Measurements from ENCODE around the gene CSGALNACT2. TPM values are rescaled to one million over a fixed set of nuclear protein-coding genes. Genes with fewer than 3 reads are reported as not detected.

CSGALNACT2 gene
- total and polyA plus RNA-seq, 9 of the 15 experiments (the other 6 are each of a cell fraction or from before 2014, with no cell fraction given), result 1.4 to 7.3 (median 3.5) TPM

DNA sequence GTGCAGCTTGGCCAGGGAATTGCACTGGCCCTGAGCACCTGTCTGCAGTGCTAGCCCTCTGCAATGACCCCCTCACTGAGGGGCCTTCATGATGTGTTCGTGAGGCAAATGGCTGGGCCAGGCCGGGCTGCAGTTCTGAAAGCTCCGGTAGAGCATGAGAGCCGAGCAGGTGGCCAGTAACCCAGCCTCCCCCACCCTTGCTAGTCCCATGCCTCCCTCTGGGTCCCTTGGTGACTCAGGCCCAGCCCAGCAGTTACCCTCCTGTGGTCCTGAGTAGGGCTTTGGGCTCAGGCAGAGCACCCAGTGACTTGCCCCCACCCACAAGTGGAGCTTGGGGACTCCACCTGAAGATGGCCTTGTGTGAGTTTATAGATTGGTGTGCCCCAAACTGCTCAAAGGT is 16.1 kb upstream of the CSGALNACT2 start (continued):
- TF ChIP-seq ZBTB8A (IDR thresholded peaks at IDR 0.05; ENCODE audit: partially characterized antibody) (no peak), ZSCAN29 (IDR thresholded peaks at IDR 0.05) (no peak), ZNF224 (CRISPR knock-in tag; IDR thresholded peaks at IDR 0.05) (no peak), ARHGAP35 (IDR thresholded peaks at IDR 0.05; ENCODE audit: partially characterized antibody) (no peak), SIN3A (IDR thresholded peaks at IDR 0.05; ENCODE audit: borderline replicate concordance in 2 of 2, control insufficient read depth in 1 of 2, low read depth in 2 of 2, low read length in 2 of 2) (no peak), FOXK2 (conservative IDR thresholded peaks at IDR 0.05 in 1 of 2, IDR thresholded peaks at IDR 0.05 in 1 of 2; ENCODE audit: low read depth in 2 of 2) (no peak), CBX1 (IDR thresholded peaks at IDR 0.05; ENCODE audit: low read depth) (no peak)

DNA sequence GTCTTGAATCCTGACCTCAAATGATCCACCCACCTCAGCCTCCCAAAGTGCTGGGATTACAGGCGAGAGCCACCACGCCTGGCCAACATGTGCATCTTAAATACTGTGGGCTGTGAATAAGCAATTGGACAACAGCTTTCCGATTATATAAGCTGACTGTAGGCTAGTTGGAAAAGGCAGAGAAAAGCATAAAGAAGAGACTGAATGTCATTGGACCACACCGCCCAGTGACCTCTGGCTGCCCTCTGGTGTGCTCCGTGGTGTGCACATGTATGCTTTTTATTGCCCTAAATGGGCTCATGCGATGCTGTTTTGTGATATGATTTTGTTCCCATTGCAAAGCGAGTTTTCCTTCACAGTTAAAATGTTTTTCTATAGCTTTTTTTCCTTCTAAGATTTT is 15.4 kb upstream of the CSGALNACT2 start:
- H3K9me3 ChIP-seq (replicated peaks; ENCODE audit: control insufficient read depth, insufficient read depth, low read depth, low read length), result no peaks in the 10 kb centered on the region
- H3K36me3 ChIP-seq (ENCODE audit: control insufficient read depth, insufficient read depth, low read length), result no peaks in the 10 kb centered on the region
- peaks cover 31 to 81% of the 10 kb centered on the region in 2 experiments for H3K27me3 ChIP-seq (ENCODE audit: control insufficient read depth in 2 of 2, insufficient read depth in 2 of 2, low read length in 2 of 2)
- peaks cover 0 to 17% of the 10 kb centered on the region in 2 experiments; a peak in 1 of 5 replicates for H3K4me1 ChIP-seq (replicated peaks in 1 of 2; ENCODE audit: control insufficient read depth in 2 of 2, insufficient read depth in 2 of 2, low read length in 2 of 2)
- no peak overlapping the region for H3K27ac ChIP-seq (ENCODE audit: extremely low read depth, low read depth, low read length)
- DNase-seq (ENCODE audit: extremely low read depth in 1 of 4, low spot score in 3 of 4) (no peak), FAIRE-seq (no peak), ATAC-seq (no peak)
- 0 out of 2 replicates have a peak, but pooled peaks cover 4% of the 10 kb centered on the region for H4K20me1 ChIP-seq (replicated peaks; ENCODE audit: control insufficient read depth, insufficient read depth, low read length)
- ChIA-PET POLR2A (no interaction called here), CTCF (ENCODE audit: low intra/inter-chr PET ratio) (no interaction called here)
- no peak overlapping the region for H3K4me3 ChIP-seq
- H3K9me1 ChIP-seq (ENCODE audit: control insufficient read depth, insufficient read depth, low read length), result no peaks in the 10 kb centered on the region
- WGBS (ENCODE audit: insufficient coverage, low coverage, missing lambda C conversion rate), result under 1% methylated on average over 7 of the region's 7 CpGs
- no peak overlapping the region for H3K9ac ChIP-seq (ENCODE audit: insufficient read depth in 1 of 2, low read depth in 2 of 2, low read length in 2 of 2)
- intact Hi-C loops (cut with micrococcal nuclease) (no loop called here), in situ Hi-C loops (cut with MboI) (no loop called here)
- H2AFZ ChIP-seq (ENCODE audit: low read depth, low read length), result no peak overlapping the region
- no TSS peak for BruUV-seq (replicated peaks)
- no peaks in the 10 kb centered on the region for H3K79me2 ChIP-seq (ENCODE audit: control insufficient read depth, insufficient read depth, low read length)
- no peak overlapping the region for H3K4me2 ChIP-seq (ENCODE audit: insufficient read depth, low read length)
- TF ChIP-seq, protein P1, sequence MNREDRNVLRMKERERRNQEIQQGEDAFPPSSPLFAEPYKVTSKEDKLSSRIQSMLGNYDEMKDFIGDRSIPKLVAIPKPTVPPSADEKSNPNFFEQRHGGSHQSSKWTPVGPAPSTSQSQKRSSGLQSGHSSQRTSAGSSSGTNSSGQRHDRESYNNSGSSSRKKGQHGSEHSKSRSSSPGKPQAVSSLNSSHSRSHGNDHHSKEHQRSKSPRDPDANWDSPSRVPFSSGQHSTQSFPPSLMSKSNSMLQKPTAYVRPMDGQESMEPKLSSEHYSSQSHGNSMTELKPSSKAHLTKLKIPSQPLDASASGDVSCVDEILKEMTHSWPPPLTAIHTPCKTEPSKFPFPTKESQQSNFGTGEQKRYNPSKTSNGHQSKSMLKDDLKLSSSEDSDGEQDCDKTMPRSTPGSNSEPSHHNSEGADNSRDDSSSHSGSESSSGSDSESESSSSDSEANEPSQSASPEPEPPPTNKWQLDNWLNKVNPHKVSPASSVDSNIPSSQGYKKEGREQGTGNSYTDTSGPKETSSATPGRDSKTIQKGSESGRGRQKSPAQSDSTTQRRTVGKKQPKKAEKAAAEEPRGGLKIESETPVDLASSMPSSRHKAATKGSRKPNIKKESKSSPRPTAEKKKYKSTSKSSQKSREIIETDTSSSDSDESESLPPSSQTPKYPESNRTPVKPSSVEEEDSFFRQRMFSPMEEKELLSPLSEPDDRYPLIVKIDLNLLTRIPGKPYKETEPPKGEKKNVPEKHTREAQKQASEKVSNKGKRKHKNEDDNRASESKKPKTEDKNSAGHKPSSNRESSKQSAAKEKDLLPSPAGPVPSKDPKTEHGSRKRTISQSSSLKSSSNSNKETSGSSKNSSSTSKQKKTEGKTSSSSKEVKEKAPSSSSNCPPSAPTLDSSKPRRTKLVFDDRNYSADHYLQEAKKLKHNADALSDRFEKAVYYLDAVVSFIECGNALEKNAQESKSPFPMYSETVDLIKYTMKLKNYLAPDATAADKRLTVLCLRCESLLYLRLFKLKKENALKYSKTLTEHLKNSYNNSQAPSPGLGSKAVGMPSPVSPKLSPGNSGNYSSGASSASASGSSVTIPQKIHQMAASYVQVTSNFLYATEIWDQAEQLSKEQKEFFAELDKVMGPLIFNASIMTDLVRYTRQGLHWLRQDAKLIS (CRISPR knock-in tag; IDR thresholded peaks at IDR 0.05), result no peak
- TF ChIP-seq SAP30 (IDR thresholded peaks at IDR 0.05; ENCODE audit: borderline replicate concordance, insufficient read depth, low read depth, low read length, poor library complexity, severe bottlenecking) (no peak), FOXK1 (CRISPR knock-in tag; IDR thresholded peaks at IDR 0.05; ENCODE audit: borderline replicate concordance) (no peak), YBX1 (IDR thresholded peaks at IDR 0.05) (no peak), DIDO1 (tag; IDR thresholded peaks at IDR 0.05; ENCODE audit: low read depth) (no peak), FOXM1 (IDR thresholded peaks at IDR 0.05; ENCODE audit: low read depth) (no peak), FOXM1 (CRISPR knock-in tag; IDR thresholded peaks at IDR 0.05; ENCODE audit: low read depth) (no peak), ZNF253 (CRISPR knock-in tag; conservative IDR thresholded peaks at IDR 0.05) (no peak), SMARCA5 (IDR thresholded peaks at IDR 0.05) (no peak), SP2 (IDR thresholded peaks at IDR 0.05; ENCODE audit: extremely low read depth, low read depth, low read length, poor library complexity, severe bottlenecking) (no peak), ZNF766 (CRISPR knock-in tag; conservative IDR thresholded peaks at IDR 0.05) (no peak)
- TF ChIP-seq, protein P2, sequence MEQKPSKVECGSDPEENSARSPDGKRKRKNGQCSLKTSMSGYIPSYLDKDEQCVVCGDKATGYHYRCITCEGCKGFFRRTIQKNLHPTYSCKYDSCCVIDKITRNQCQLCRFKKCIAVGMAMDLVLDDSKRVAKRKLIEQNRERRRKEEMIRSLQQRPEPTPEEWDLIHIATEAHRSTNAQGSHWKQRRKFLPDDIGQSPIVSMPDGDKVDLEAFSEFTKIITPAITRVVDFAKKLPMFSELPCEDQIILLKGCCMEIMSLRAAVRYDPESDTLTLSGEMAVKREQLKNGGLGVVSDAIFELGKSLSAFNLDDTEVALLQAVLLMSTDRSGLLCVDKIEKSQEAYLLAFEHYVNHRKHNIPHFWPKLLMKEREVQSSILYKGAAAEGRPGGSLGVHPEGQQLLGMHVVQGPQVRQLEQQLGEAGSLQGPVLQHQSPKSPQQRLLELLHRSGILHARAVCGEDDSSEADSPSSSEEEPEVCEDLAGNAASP (IDR thresholded peaks at IDR 0.05), result no peak
